Activated CD4-positive, alpha-beta T cell treated with anti-CD3 and anti-CD28 coated beads, Interleukin-2, Interleukin-6, amounts not matched to agents 100 ng/mL and 50 ng/mL, durations not matched to agents 16 hours and 8 hours (primary cell): ENCODE measurements around the gene HOXA10.

Experiments
- DNase-seq: peaks from one replicate; pipeline ENCODE4 v3.0.0-alpha.2; 2020

HOXA10 gene

GRCh38 chr7:27179030-27179429 is 4.9 kb upstream of the HOXA10 start:
- no peak for DNase-seq

GRCh38 chr7:27178366-27178765 is 4.2 kb upstream of the HOXA10 start:
- no peak for DNase-seq

- no peak for DNase-seq
These were observed 3.7 kb upstream of the HOXA10 start for GRCh38 chr7:27177795-27178320.

- no peak for DNase-seq
These were observed 3.1 kb upstream of the HOXA10 start for GRCh38 chr7:27176962-27177794.

DNA sequence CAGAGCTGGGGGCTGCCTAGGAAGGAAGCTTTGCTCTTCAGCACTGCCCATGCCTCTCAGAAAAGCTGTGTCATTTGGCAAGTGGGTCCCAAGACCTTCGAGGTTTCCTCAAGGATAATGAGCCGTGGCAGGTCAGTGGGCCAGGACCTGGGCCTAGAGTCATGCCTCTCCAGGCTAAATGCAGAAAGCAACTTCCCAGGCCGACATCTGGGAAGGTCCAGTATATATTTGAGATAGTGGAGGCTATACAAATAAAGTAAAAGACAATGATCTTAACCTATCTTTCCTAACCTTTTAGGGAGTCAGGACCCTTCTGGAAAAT is 2.4 kb upstream of the HOXA10 start:
- no peak for DNase-seq

GRCh38 chr7:27175626-27176523 is 1.8 kb upstream of the HOXA10 start:
- DNase-seq: no peak

- DNase-seq: no peak
These were observed 930 bp upstream of the HOXA10 start for GRCh38 chr7:27174874-27175625.

DNA sequence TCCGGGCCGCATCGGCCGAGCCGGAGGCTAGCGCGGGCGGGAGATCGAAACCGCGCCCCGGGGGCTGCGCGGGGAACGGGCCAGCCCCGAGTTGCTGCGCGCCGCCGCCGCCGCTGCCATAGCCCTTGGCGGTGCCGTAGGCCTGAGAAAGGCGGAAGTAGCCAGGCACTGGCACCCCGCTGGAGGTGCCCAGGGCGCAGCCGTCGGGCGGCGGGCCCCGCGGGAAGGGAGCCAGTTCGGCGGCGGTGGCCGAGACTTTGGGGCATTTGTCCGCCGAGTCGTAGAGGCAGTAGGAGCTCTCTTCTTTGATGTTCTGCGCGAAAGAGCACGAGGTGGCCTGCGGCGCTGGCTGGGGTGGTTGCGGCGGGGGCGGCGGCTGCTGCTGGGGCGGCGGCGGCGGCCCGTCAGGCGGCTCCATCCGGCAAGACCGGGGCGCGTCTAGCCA is 587 bp downstream of the HOXA10 start:
- no peak for DNase-seq

GRCh38 chr7:27172823-27173510 is 1.2 kb downstream of the HOXA10 start:
- DNase-seq: no peak

DNA sequence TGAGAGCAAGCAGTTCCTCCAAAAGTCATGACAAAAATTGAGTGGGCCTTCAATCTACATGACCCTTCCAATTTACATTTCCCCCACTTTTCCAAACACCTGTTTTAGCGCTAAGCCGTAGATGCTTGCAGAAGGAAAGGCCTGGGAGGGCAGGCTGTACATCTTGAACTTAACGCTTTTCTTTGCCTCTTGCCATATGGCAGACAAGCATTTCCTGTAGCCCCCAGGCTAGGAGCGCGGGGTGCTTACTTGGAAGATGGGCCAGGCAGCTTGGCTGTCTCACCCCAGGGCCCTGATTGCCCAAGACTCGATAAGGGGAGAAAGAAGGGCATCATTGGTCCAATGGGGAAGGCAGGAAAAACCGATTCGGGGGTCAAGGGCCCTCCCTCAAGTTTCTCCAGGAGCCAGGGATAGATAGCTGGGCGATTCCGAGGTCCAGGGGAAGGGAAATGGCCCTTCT is 1.8 kb downstream of the HOXA10 start:
- DNase-seq: no peak

- no peak for DNase-seq
These were observed 2.3 kb downstream of the HOXA10 start for GRCh38 chr7:27171637-27172314.

GRCh38 chr7:27171325-27171636 is 2.8 kb downstream of the HOXA10 start:
- DNase-seq: no peak

GRCh38 chr7:27170426-27171324 is 3.4 kb downstream of the HOXA10 start:
- DNase-seq: no peak

GRCh38 chr7:27169658-27170425 is 4.3 kb downstream of the HOXA10 start:
- no peak for DNase-seq

DNA sequence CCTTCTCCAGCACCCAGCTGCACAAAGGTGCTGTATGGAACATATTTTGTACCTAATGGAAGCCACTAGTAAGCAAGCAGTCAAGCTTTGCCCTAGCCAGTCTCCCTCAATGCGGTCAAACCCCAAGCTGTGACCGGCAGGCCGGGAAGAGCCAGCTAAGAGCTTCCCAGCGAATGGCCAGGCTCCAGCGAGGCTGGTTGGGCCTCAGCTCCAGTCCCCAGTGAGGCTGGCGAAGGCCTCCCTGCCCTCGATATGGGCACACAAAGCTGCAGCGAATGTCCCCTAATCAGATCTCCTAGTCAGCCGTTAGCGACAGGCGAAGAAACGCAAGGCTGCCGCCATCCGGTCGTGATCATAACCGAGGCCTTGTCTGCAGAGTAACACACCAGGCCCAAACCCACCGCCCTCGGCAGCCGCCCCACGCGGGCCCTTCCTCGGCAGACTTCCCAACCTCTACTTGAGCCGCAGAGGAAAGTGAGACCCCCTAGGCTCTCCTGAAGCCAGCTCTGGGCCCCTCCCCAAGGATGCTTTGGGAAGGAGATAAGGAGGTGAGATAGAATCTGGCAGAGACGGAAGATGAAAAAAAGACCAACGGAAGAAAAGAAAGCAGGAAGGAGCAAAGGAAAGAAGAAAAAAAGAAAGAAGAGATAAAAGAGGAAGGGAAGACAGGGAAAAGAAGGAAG is 5.7 kb downstream of the HOXA10 start:
- DNase-seq: peak; percentile 36

DNA sequence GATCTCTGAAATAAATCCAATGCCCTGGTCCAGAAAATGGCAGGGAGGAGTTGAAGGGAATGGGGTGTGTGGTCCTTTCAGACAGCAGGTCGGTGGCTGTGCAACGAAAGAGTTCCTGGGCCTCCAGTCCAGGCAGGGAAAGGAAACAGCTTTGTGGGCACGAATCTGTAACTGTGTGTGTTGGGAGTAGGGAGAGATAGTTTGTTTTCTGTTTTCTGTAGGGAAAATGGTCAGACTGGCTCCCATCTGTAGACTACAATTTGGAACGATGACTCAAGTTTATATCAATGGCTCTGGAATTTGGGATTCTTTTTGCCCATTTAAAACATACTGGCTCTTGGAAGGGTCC is 6.2 kb downstream of the HOXA10 start:
- DNase-seq: no peak

GRCh38 chr7:27166531-27167505 is 7.3 kb downstream of the HOXA10 start:
- no peak for DNase-seq

DNA sequence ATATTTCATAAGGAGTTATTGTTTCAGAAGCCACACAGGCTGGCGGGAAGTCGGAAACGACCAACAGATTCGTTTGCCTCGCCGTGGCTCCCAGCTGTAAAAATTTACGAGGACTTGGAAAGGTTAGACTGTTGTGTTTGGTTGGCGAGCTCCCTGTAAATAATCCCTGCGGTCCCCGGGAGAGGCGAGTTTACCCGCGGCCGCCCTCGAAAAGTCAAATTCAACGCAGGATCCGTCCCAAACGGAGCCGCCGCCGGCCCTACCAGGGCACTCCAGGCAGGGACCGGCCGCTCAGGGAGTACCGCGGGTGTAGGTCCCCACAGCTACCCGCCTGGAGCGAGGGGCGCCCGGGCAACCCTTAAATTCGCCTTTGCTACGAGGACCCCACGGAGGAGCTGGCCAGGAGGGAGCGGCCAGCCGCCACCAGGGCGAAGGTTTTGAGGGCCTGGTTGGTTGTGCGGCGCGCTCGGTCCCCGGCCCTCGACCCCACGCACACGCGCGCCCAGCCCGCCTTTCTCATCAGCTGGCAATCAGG is 8.1 kb downstream of the HOXA10 start:
- DNase-seq: no peak
